HG03139 (cell line): Measurements from ENCODE around the gene PTPRF.

Experiments used
- ATAC-seq: cut with Tn5 transposase; IDR thresholded peaks from one replicate; pipeline ENCODE4 v1.9.1; 2021; ENCODE audit not compliant: unreplicated experiment

PTPRF gene

DNA sequence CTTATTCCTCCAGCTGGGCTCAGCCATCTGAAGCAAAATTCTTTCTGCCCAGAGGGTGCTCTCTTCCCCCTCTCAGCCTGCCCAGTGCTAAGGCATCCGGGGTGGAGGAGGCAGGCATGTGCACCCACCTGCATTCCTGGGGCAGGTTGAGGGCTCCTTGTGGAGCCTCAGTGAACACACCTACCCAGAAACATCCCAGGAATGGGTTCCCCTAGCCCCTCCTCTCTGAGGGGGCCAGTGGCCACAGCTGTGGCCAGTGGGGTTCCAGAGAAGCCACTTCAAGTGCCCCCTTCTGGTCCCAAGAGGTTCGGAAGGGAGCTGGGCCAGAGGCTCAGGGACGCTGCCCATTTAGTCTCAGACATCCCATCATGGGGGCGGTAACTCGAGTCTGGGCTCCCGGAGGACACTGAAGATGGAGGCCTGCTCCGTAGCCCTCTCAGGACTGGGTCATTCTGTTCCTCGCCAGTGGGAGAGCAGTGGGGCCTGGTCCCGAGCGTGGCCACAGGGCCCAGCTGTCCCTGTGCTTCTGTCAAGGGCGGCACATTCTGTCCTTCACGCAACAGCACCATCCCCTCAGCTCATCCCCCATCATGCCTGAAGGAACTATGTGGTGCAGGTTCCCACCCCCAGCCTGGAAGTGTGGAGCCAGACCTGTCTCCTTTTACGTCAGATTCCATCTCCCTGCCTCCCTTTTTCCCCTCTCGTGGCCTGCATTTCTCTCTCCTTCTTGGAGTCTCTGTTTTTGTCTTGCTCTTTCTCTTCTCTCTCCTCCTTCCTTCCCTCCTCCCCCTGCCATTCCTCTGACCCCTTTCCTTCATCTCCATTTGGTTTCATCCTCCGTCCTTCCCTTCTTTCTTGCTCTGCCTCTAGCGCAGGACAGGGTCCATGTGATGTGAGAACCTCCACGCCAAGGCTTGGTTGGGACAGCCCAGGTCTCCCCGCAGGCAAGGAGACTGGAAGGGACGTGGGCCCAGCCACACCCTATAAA lies 69.6 kb downstream of the PTPRF start:
- no peak for ATAC-seq

DNA sequence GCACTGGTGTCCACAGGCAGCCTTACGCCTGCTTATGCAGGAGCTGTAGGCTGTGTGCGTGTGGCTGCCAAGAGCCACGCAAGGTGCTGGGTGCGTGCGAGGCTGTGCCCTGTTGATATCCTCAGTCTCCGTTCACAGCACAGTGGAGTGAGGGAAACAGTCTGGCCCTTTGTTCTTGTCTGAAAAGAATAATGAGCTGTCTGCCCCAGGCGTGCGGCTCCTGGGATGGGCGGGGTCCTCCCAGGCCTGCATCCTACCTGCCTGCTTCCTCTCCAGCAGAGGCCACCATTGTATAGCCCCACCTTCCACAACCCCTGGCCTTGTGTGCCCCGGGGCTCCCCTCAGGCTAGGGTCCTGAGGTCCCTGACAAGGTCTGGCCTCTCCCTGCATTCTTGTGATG lies 72.3 kb downstream of the PTPRF start:
- no peak for ATAC-seq

DNA sequence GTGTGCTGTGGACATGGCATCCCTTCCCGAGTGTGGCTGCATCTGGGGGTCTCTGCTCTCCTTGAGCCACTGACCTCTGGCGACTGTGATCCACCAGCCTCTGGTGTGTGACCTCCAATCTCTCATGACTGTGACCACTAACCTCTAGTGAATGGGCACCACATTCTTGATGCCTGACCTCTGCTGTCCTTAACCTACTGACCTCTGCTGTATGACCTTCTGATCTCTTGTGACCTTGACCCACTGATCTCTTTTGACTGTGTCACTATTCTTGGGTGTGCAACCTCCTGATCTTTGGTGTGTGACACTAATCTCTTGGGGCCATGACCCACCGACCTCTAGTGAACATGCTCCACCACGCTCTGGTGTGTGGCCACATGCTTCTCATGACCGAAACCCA lies 73.5 kb downstream of the PTPRF start:
- ATAC-seq = no peak

DNA sequence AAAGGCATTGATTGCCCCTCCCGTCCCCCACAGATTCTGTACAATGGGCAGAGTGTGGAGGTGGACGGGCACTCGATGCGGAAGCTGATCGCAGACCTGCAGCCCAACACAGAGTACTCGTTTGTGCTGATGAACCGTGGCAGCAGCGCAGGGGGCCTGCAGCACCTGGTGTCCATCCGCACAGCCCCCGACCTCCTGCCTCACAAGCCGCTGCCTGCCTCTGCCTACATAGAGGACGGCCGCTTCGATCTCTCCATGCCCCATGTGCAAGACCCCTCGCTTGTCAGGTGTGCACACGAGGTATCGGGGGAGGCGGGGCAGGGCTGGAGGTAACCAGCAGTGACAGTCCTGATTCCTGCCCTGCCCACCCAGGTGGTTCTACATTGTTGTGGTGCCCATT lies 74.5 kb downstream of the PTPRF start:
- ATAC-seq = no peak

DNA sequence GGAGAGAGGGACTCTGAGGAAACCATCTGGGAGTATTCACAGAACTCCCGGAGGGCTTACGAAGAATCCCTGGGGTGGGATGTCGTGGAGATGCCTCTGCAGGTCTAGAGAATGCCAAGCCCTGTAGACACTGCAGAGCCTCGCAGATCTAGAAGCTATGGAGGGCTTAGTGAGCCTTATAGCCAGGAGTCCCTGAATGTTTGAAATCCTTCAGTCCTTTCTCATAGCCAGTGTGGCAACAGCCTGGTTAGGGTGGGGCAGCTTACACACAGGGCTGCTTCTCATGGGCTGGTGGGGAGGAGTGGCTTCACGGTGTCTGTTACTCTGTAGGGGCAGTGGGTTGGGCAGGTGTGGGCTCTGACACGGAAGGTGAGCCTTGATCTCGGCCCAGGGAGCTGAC lies 75.1 kb downstream of the PTPRF start:
- no peak for ATAC-seq

DNA sequence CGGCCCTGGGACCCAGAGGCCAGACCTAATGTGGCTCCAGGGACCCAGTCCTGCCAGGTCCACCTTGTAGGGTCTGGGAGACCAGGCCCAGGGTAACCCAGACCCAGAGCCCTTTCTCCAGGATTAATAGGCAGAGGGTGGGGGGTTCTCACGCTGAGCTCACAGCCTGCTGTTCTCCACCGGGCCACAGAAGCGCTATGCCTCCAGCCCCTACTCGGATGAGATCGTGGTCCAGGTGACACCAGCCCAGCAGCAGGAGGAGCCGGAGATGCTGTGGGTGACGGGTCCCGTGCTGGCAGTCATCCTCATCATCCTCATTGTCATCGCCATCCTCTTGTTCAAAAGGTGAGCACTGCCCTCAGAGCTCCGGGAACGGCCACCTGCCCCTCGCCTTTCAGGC lies 75.9 kb downstream of the PTPRF start:
- ATAC-seq = no peak

DNA sequence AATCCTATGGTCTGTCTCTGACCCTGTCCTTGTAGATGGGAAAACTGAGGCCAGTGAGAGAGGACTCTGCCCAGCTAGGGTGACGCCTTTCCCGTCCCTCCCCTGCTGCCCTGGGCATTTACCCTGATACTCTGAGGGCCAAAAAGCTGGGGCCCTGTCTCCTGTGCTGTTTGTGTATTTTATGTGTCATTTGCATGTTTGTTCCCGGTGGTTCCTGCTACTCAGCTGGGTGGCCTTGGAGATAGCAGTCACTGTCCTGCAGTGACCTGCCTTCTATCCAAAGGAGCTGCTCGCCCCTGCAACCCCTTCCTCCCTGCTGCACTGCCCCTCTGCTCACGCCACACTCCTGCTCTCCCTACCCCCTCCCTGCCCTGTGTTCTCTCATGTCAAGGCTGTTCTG lies 78.1 kb downstream of the PTPRF start:
- no peak for ATAC-seq

DNA sequence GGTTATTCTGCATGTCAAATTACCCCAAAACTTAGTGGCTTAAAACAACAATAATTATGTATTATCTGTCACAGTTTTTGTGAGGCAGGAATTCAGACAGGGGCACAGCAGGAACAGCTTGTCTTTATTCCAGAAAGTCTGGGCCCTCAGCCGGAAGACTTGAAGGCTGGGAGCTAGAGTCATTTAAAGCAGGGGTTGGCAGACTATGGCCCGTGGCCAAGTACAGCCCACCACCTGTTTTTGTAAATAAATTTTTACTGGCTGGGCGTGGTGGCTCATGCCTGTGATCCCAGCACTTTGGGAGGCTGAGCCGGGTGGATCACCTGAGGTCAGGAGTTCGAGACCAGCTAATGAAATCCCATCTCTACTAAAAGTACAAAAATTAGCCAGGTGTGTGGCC lies 79.7 kb downstream of the PTPRF start:
- ATAC-seq = no peak

DNA sequence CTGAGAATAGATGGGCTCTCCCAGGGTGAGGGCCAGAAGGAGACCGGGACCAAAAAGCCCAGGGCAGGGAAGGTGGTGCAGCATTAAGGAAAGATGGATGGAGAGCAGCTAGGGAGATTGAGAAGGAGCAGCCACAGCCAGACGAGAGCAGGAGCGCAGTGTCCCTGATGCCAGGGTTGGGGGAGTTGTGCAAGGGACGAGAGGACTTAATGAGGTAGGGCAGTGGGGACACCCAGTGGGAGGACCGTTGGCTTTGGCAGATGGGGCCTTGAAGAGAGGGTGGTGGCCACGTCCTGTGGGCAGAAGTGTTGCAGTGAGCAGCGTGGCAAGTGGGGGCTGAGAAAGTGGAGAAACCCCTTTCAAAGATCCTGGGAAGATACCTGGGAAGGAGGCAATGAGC lies 81.3 kb downstream of the PTPRF start:
- ATAC-seq = no peak

DNA sequence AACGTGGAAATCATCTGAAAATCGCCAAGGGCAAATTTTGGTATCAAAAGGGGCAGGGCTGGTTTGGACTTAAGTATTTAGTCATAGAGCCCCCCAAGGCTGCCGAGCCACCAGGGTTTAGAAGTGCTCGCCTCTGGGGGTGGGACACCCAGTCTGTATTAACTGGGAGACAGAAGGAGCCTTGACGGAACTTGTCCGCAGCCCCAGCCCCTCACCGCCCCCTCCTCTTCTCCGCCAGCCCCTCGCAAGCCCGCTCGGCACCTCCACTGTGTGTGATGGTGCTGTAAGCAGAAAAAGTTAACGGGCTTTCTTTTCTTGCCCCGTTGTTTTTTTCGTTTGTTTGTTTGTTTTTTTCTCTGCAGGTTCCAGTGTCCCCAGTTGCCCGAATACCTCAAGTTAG lies 81.7 kb downstream of the PTPRF start:
- no peak for ATAC-seq

DNA sequence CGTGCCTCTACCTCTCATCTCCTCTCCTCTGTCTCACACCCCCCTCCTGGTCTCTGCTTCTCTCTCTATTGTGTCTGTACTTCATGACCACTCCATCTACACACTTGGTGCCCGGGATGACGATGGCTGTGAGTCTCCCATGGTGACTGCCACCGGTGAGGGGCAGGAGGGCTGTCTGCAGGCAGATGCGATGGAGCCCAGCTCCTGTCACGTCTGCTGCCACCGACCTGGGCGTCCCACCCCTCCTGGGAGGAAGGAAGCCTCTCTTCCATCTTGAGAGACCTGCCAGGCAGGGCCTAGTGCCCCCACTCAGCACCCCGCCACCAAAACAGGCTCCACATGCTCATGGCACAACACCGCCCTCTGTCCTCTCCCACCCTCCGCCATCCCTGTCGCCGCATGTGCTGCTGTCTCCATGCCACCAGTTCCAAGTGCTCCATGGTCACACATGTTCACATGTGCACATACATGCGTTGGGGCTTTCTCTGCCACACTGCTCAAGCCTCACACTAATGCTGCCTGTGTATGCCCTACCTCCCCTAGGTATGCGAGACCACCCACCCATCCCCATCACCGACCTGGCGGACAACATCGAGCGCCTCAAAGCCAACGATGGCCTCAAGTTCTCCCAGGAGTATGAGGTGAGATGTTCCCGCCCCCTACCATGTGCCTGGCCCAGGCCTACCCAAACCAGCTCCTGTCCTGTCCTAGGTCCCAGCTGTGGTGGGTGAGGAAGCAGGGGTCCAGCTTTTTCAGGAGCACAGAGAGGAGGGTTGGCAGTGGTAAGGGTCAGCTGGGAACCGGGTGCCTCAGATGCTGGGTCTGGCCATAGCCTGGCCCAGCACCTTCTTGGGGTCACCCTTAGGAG lies 82.6 kb downstream of the PTPRF start:
- ATAC-seq = no peak

DNA sequence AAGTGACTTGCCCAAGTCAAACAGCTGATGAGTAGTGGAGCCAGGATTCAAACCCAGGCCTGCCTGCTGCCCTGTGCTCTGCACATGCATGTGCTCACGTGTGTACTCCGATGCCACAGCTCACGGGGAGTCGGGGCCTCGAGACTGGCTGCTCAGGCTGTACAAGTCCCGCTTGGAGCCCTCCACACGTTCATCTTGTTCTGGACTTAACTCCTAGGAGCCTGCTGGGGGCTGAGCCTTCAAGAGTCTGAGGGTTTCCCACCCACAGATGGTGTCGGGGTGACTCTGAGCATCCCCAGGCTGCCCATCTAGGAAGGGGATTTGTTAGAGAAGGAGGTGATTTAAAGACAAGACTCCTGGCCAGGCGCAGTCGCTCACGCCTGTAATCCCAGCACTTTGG lies 83.5 kb downstream of the PTPRF start:
- no peak for ATAC-seq

DNA sequence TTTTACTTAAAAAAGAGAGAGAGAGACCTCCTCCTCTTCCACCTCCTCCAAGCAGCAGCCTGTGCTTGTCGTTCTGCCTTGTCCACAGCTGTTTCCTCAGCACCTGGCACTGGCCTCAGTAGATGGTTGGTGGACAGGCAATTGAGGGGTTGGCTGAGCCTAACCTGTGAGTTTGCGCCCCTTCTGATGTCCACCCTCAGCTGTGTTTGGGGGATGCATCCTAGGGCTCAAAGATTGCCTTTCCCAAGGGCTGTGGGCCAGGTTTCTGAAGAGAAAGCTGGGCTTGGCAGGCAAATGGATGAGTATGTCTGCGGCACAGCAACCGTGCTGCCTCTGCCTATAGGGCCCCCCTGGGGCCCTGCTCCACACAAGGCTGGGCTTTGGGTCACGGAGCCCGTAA lies 84.2 kb downstream of the PTPRF start:
- no peak for ATAC-seq

DNA sequence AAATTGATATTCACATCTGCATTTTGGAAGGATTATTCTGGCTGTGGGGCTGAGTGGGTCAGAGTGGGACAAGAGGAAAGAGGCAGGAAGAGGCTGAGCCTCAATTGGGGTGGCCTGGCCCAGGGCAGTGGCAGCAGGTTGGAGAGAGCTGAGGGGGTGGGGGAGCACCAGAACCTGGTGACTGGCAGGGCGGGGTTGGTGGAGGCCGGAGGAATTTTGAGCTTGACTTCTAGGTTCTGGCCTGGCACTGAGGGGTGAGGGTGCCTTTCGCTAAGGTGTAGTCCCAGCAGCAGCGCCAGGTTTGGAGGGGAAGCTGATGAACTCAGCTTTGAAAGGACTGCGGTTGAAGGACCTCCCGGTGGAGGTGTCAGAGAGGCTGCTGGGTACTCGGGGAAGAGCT lies 85.7 kb downstream of the PTPRF start:
- no peak for ATAC-seq

DNA sequence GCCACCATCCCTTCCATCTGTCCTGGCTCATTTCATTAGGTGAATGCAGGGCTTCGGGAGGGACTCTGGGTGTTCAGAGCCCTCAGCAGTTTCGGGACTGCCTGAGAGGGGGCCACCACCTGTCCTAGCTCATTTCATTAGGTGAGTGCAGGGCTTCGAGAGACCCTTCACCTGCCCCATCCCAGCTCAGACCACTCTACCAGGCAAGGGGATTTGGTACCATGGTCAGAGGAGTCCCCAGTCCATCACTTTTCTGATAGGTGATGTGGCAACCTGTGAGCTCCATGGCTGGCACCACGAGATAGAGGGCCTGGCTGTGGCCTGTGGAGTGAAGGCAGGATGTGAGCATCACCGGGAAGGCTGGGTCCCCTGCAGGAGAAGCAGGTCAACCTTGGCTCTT lies 86.3 kb downstream of the PTPRF start:
- ATAC-seq = no peak

DNA sequence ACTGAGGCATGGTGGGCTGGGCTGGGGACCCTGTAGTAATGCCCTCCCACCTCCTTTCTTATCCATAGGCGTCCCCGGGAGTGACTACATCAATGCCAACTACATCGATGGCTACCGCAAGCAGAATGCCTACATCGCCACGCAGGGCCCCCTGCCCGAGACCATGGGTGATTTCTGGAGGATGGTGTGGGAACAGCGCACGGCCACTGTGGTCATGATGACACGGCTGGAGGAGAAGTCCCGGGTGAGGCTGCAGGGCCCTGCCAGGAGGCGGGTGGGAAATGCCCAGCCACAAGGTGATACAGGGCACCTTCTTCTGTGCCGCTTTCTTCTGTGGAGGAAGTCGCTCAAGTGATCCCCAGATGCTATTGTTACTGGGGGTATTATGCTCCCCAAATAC lies 87.0 kb downstream of the PTPRF start:
- no peak for ATAC-seq

DNA sequence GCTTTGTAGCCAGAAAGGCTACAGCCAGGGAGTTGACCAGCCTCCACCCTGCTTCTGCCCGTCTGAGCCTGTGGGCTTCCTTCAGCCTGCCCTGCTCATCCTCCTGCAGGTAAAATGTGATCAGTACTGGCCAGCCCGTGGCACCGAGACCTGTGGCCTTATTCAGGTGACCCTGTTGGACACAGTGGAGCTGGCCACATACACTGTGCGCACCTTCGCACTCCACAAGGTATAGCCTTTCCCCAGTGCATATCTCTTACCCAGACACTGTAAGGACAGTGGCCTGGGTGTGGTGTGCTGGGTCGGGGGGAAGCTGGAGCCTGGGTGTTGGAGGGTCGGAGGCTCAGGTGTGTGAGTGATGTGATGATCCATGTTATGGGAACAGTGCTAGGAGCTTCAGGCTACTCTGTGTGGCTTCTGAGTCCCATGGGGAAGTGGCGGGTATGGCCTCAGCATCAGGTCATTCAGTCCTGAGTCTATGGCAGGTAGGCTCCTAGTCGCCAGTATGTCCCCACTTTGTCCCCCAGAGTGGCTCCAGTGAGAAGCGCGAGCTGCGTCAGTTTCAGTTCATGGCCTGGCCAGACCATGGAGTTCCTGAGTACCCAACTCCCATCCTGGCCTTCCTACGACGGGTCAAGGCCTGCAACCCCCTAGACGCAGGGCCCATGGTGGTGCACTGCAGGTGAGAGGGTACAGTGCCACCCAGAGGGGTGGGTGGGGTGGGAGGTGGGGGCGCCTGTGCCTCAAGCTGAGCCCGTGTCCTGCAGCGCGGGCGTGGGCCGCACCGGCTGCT lies 88.0 kb downstream of the PTPRF start:
- ATAC-seq = no peak

DNA sequence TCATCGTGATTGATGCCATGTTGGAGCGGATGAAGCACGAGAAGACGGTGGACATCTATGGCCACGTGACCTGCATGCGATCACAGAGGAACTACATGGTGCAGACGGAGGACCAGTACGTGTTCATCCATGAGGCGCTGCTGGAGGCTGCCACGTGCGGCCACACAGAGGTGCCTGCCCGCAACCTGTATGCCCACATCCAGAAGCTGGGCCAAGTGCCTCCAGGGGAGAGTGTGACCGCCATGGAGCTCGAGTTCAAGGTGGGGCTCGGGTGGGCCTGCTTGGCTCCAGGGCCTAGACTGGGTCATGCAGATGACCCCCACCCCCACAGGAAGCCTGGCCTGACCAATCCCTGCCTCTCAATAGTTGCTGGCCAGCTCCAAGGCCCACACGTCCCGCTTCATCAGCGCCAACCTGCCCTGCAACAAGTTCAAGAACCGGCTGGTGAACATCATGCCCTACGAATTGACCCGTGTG lies 88.7 kb downstream of the PTPRF start:
- no peak for ATAC-seq

DNA sequence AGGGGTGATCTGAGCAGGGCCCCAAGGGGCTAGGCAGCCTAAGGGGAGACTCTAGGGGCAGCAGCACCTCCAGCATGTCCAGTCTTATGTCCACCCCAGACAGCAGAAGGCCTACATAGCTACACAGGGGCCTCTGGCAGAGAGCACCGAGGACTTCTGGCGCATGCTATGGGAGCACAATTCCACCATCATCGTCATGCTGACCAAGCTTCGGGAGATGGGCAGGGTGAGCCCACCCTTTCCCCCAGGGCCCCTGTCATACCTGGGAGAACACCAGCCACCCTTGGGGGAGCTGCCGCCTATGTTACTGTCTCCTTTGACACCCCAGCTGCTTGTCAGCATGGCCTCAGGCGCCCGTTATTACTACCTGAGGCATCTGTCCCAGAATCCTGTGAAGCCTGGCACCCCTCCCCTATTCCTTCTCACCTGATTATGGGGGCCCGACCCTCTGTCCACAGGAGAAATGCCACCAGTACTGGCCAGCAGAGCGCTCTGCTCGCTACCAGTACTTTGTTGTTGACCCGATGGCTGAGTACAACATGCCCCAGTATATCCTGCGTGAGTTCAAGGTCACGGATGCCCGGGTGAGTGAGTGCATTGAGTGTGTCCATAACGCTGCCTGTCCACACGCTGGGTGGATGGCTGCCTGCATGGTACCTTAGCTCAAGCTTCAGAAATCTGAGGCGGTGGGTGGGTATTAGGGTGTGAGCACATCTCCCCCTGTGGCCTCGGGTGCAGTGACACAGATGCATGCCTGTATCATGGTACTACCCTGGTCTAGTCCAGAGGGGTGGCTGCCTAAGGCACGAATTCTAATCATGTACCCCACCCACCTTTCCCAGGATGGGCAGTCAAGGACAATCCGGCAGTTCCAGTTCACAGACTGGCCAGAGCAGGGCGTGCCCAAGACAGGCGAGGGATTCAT lies 89.6 kb downstream of the PTPRF start:
- no peak for ATAC-seq

DNA sequence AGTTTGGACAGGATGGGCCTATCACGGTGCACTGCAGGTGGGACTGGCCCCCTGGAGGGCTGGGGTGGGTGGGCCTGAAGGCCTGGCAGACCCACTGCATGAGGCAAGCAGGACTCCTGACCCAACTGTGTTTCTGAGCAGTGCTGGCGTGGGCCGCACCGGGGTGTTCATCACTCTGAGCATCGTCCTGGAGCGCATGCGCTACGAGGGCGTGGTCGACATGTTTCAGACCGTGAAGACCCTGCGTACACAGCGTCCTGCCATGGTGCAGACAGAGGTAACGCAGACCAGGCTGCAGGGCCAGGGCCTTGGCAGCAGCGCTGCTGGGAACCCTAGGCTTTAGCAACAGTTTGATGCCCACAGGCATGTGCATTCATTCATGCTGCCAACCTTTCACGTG lies 90.3 kb downstream of the PTPRF start:
- ATAC-seq = no peak
